GM10248 (cell line): Measurements from ENCODE around the gene SSTR5.

ENCODE experiments used
- CTCF ChIA-PET: fragments of 300-600 bp; sonication (Branson Sonifier 250); formaldehyde crosslinking; extraction: SDS; loops from one replicate; lab custom pipeline; 2021; ENCODE audit warnings: antibody characterized with exemption; lab: Yijun Ruan, JAX
- POLR2A ChIA-PET: fragments of 350-650 bp; sonication (Branson Sonifier 250); formaldehyde crosslinking; extraction: SDS; loops from one replicate; lab custom pipeline; 2020; ENCODE audit warnings: antibody characterized with exemption; lab: Yijun Ruan, JAX
- DNase-seq: peaks from one replicate; pipeline ENCODE4 v3.0.0; 2012; ENCODE audit errors: extremely low spot score
- CTCF ChIP-seq: IDR thresholded peaks from 2 replicates; pipeline ENCODE4 v1.5.1; 2012; ENCODE audit warnings: mild to moderate bottlenecking, low read depth; ENCODE audit errors: extremely low read depth, missing control alignments, control extremely low read depth

Gene SSTR5

GRCh38 chr16:1120577-1120941 is 48.0 kb downstream of the SSTR5 start:
- POLR2A ChIA-PET = no interaction called here
- TF ChIP-seq CTCF = no peak
- no peak for DNase-seq
- CTCF ChIA-PET = no interaction called here

- TF ChIP-seq CTCF = no peak
- ChIA-PET POLR2A (no interaction called here), CTCF (no interaction called here)
- no peak for DNase-seq
Measured at GRCh38 chr16:1121009-1121408, 48.5 kb downstream of the SSTR5 start.

GRCh38 chr16:1121601-1122397 is 49.3 kb downstream of the SSTR5 start:
- POLR2A ChIA-PET = no interaction called here
- DNase-seq = no peak
- CTCF ChIA-PET = interaction anchor here (0.7 kb wide), 1 partner anchor 18 kb away, joined by 4 read pairs; no protein-coding TSS in a partner anchor
- no peak for TF ChIP-seq CTCF

GRCh38 chr16:1122398-1122765 is 49.8 kb downstream of the SSTR5 start:
- DNase-seq = no peak
- ChIA-PET POLR2A (interaction anchor here (0.5 kb wide), 1 partner anchor 315 kb away, joined by 5 read pairs; no protein-coding TSS in a partner anchor), CTCF (interaction anchor here (0.7 kb wide), 1 partner anchor 19 kb away, joined by 4 read pairs; no protein-coding TSS in a partner anchor)
- no peak for TF ChIP-seq CTCF

- DNase-seq = no peak
- no peak for TF ChIP-seq CTCF
- ChIA-PET POLR2A (no interaction called here), CTCF (no interaction called here)
Measured at GRCh38 chr16:1123525-1124230, 51.1 kb downstream of the SSTR5 start.

- ChIA-PET POLR2A (no interaction called here), CTCF (no interaction called here)
- no peak for DNase-seq
- no peak for TF ChIP-seq CTCF
Measured at GRCh38 chr16:1124291-1124690, 51.7 kb downstream of the SSTR5 start.
